Measurements from ENCODE around the gene BMS1.

BMS1 gene

DNA sequence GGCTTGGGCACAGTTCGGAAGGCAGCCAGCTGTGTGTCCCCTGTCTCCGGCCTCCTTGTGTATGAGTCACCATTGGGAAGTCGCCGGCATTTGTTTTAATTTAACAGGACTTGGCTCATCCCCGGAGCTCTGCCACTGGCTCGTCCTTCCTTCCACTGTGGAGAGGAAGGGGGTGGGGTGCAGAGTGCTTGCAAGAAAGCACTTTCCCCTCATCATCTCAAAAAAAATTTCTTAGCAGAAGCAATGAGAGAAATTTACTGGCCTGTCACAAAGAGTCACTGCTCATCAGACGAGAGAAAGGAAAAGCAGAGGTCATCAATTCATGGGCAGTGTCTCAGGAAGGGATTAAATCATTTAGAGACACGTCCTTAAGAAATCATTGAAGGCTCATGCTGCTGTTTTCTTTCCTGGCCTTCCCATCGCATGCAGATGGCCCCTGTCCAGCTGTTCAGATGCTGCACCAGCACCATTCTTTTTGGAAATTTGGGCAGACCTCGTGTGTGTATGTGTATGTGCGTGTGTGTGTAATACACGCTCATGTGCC lies 93.3 kb downstream of the BMS1 start:
- no peak for DNase-seq (ENCODE audit: low read depth)
- TF ChIP-seq, protein P1, sequence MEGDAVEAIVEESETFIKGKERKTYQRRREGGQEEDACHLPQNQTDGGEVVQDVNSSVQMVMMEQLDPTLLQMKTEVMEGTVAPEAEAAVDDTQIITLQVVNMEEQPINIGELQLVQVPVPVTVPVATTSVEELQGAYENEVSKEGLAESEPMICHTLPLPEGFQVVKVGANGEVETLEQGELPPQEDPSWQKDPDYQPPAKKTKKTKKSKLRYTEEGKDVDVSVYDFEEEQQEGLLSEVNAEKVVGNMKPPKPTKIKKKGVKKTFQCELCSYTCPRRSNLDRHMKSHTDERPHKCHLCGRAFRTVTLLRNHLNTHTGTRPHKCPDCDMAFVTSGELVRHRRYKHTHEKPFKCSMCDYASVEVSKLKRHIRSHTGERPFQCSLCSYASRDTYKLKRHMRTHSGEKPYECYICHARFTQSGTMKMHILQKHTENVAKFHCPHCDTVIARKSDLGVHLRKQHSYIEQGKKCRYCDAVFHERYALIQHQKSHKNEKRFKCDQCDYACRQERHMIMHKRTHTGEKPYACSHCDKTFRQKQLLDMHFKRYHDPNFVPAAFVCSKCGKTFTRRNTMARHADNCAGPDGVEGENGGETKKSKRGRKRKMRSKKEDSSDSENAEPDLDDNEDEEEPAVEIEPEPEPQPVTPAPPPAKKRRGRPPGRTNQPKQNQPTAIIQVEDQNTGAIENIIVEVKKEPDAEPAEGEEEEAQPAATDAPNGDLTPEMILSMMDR (IDR thresholded peaks at IDR 0.05; ENCODE audit: insufficient read depth, low read depth, low read length, missing control alignments) = no peak
- no peak overlapping the region for H3K4me3 ChIP-seq (ENCODE audit: low read depth, low read length)

DNA sequence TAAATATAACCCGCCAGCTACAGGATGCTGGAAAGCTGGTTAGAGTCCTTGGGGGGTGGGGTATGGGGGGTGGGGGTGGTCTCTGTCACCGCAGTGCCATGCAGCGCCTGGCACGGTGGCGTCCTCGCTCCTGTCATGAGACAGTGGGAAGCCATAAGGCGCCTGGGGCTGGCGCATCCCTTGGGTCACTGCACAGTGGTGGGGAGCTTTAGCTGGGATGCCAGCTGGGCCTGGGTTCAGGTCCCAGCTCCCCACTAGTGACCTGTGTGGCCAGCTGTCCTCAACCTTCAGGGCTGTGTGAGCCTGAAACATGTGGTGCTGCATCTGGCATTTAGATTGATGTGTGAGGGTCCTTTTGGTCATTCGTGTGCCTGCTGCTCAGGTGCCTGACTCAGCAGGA lies 93.9 kb downstream of the BMS1 start:
- TF ChIP-seq, protein P1 (IDR thresholded peaks at IDR 0.05; ENCODE audit: insufficient read depth, low read depth, low read length, missing control alignments) = no peak
- no peak for DNase-seq (ENCODE audit: low read depth)
- H3K4me3 ChIP-seq (ENCODE audit: low read depth, low read length) = no peak overlapping the region

DNA sequence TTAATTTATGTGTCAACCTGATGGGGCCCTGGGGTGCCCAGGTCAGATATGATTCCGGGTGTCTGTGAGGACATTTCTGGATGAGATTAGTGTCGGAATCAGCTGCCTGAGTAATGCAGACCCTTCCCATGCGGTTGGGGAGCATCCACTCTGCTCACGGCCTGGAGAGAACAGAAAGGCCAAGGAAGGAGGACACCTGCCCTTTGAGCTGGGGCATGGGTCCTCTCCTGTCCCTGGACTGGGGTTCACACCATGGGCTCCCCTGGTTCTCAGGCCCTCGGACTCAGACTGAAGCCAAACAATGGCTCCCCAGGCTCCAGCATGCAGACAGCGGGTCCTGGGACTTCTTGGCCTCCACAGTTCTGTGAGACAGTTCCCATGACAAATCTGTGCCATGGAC lies 94.3 kb downstream of the BMS1 start:
- TF ChIP-seq, protein P1 (IDR thresholded peaks at IDR 0.05; ENCODE audit: insufficient read depth, low read depth, low read length, missing control alignments) = no peak
- no peak overlapping the region for H3K4me3 ChIP-seq (ENCODE audit: low read depth, low read length)
- no peak for DNase-seq (ENCODE audit: low read depth)

DNA sequence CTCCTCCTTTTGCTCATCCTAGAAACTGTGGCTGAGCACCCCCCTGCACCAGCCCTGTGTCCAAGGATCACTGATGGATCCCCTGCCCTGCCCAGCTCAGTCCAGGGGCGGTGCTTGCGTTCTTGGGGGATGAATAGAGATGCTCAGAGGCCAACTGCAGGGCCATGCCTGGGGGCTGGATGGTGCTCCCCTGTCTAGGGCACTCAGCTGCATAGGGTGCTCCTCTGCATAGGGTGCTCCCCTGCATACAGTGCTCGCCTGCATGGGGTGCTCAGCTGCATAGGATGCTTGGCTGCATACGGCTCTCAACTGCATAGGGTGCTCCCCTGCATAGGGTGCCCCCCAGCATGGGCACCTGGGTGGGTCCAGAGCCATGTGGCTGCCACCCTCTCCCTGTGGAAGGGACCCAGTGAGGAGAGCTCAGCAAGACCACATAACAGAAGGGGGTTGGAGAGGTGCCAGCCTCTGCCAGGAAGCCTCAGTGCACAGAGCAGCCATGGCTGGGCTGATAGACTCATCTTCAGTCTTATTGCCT lies 95.0 kb downstream of the BMS1 start:
- DNase-seq (ENCODE audit: low read depth) = no peak
- TF ChIP-seq, protein P1 (IDR thresholded peaks at IDR 0.05; ENCODE audit: insufficient read depth, low read depth, low read length, missing control alignments) = no peak
- no peak overlapping the region for H3K4me3 ChIP-seq (ENCODE audit: low read depth, low read length)

DNA sequence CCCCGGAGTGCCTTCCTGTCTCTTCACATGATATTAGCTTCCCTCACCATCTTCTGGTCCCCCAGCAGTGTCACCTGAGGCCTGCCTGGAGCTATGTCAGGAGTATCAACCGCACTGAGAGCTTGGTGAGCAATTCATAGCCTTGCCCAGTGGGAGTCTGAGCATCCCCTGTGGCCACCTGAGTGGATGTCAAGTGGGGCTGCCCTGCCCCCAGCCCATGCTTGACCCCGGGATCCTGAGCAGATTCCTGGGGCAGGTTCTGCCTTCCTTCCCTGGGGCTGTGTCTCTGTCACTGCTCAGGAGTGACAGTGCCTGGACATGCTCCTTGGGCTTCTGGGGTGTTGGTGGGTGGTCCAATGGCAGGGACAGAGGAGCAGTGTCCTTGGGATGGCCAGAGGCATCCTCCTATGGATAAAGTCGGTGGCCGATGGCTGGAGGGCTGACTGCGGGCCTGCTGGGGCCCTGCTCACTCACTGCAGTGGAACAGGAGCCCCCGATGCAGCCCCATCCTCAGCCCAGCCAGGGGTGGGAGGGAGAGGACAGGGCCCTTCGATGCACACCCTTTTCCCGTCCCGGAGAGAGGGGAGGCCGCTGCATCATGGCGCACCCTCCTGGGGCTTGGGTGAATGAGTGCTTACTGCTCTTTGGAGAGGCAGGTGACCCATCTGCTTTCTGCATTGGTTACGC lies 95.7 kb downstream of the BMS1 start:
- H3K4me3 ChIP-seq (ENCODE audit: low read depth, low read length) = no peak overlapping the region
- TF ChIP-seq, protein P1 (IDR thresholded peaks at IDR 0.05; ENCODE audit: insufficient read depth, low read depth, low read length, missing control alignments) = no peak
- no peak for DNase-seq (ENCODE audit: low read depth)

DNA sequence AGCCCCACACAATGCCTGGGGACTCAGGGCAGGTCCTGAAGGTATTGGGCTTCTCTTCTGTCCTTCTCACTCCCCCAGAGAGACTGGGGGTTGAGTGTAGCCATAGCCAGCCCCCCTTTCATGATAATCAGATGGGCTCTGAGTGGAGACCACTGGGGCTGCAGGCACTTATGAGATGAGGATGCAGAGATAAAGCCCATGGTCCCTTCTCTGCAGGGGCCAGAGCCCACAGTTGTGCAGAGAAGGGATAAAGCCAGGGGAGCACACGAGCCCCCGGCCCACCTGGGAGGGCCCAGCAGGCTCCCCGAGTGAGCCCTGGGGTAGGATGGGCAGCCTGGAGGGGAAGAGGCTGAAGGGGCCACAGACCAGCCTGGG lies 96.2 kb downstream of the BMS1 start:
- TF ChIP-seq, protein P1 (IDR thresholded peaks at IDR 0.05; ENCODE audit: insufficient read depth, low read depth, low read length, missing control alignments) = no peak
- no peak overlapping the region for H3K4me3 ChIP-seq (ENCODE audit: low read depth, low read length)

More for the DNA sequence above, 96.2 kb downstream of the BMS1 start:
- no peak for DNase-seq (ENCODE audit: low read depth)
